ENCODE results near the gene WIF1. TPM values are rescaled to one million over a fixed set of nuclear protein-coding genes. Genes with fewer than 3 reads are reported as not detected.

WIF1 gene
- total RNA-seq, 1 donor from 2014 or later, result not detected

DNA sequence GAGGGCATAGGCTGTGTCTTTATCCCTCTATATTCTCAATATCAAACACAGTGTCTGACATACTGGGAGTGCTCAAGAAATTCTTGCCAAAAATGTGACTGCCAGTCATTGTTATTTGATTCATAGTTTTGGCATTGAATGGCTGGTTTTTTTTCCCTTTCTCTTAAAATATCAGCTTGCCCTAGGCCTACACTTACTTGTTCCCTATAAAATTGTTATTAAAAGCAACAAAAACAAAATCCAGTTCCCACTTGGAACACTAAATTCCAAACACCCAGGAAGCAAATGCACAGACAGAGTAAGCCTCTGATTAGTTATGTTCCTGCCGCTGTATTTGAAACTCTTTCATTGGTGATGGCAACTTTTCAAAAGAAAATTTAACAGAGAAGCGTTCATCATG lies 110.7 kb downstream of the WIF1 start:
- Mint-ChIP-seq H3K27ac (no peak overlapping the region), H3K36me3 (ENCODE audit: low read depth) (no peaks in the 10 kb centered on the region), H3K4me1 (ENCODE audit: low read depth) (no peaks in the 10 kb centered on the region), H3K9me3 (no peaks in the 10 kb centered on the region), H3K4me3 (no peak overlapping the region), H3K27me3 (ENCODE audit: insufficient read depth) (peaks cover 4% of the 10 kb centered on the region)
- intact Hi-C loops (cut with micrococcal nuclease), result no loop called here
- DNase-seq (ENCODE audit: low spot score), result no peak

DNA sequence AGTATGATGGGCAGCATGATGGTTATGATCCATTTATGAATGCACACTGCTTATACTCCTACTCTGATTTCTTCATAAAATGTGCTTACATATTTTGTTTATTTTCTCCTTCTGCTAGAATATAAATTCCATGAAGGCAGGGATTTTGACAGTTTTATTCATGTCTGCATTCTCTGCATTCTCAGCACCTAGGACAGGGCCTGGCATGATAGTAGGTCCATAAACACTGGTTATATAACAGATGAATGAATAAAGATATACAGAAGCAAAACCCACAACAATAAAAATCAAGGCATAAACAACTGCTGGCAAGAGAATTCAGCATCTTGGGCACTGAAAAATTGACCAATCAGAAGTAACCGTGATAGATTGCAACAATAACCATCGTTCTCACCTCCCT lies 115.4 kb downstream of the WIF1 start:
- intact Hi-C loops (cut with micrococcal nuclease), result no loop called here
- no peaks in the 10 kb centered on the region for H3K9me3 Mint-ChIP-seq
- H3K4me1 Mint-ChIP-seq (ENCODE audit: low read depth), result no peaks in the 10 kb centered on the region
- H3K36me3 Mint-ChIP-seq (ENCODE audit: low read depth), result no peaks in the 10 kb centered on the region
- H3K27ac Mint-ChIP-seq, result no peak overlapping the region
- no peak overlapping the region for H3K4me3 Mint-ChIP-seq
- DNase-seq (ENCODE audit: low spot score), result no peak
- H3K27me3 Mint-ChIP-seq (ENCODE audit: insufficient read depth), result peaks cover 4% of the 10 kb centered on the region

DNA sequence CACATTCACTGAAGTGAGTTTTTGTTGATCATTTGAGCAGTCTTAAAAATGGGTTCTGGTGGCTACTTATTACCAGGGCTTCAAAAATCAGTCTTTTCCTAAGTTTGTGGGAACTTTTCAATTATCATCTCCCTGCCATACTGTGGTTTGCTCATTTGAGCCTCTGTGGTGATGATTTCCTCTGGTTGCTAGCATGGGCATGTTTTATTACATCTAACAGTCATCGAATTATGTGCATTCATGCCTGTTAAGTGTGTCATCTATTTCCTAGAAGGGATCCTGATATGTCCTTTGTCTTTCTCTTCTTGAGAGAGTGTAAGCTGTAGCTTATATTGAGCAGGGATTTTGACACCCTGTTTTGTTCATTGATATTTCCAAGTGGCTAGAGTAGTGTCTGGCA lies 116.8 kb downstream of the WIF1 start:
- H3K9me3 Mint-ChIP-seq, result no peaks in the 10 kb centered on the region

More for the DNA sequence above, 116.8 kb downstream of the WIF1 start:
- no peak overlapping the region for H3K27ac Mint-ChIP-seq
- H3K27me3 Mint-ChIP-seq (ENCODE audit: insufficient read depth), result peaks cover 4% of the 10 kb centered on the region
- no peak for DNase-seq (ENCODE audit: low spot score)
- no peaks in the 10 kb centered on the region for H3K4me1 Mint-ChIP-seq (ENCODE audit: low read depth)
- no peaks in the 10 kb centered on the region for H3K36me3 Mint-ChIP-seq (ENCODE audit: low read depth)
- intact Hi-C loops (cut with micrococcal nuclease), result no loop called here
- no peak overlapping the region for H3K4me3 Mint-ChIP-seq

Other genes starting within 250 kb of the WIF1 start
- gene LEMD3, start 48.3 kb upstream of the WIF1 start, total RNA-seq, result 26.5 and 34.6 TPM in 2 replicates
- 0.15 TPM in 1 of 2 replicates, not detected in the other for gene MSRB3, start 157.4 kb upstream of the WIF1 start, total RNA-seq